GM12891 (cell line): ENCODE results near the gene EIF3K.

Experiments
- POLR2A ChIP-seq: IDR thresholded peaks from 2 replicates; pipeline ENCODE4 v1.6.1; 2011; ENCODE audit warnings: low read depth, low read length, control low read depth
- POLR2AphosphoS5 ChIP-seq: IDR thresholded peaks from 2 replicates; pipeline ENCODE4 v1.6.1; 2011; ENCODE audit warnings: low read depth, low read length, control low read depth
- POU2F2 ChIP-seq: IDR thresholded peaks from 2 replicates; pipeline ENCODE4 v1.6.1; 2011; ENCODE audit warnings: low read depth, mild to moderate bottlenecking, control low read depth, low read length, moderate library complexity
- TAF1 ChIP-seq: IDR thresholded peaks from 2 replicates; pipeline ENCODE4 v1.6.1; 2011; ENCODE audit warnings: low read depth, low read length, control low read depth

DNA sequence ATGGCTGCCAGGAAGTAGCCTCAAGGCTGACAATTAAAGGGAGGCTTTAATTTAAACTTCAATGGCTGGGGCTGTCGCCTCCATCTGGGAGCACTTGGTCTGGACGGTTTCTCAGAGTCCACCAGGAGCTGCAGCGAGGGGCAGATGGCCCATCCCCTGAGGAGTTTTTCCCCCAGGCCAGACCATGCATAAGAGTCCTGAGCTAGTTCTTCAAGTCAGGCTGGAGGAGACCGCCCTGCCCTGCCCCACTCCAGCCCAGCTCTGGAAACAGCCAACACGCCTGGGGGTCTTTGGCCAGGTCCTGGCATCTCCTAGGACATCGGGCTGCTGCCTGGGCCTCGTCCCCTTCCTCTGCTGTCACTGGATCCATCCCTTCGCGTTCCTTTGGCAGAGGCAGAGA is 23.2 kb downstream of the EIF3K start:
- no peak for TF ChIP-seq TAF1
- TF ChIP-seq POLR2A, result no peak
- TF ChIP-seq POLR2AphosphoS5, result no peak
- no peak for TF ChIP-seq POU2F2
